Measurements from ENCODE around the gene FOXF1. TPM values are rescaled to one million over a fixed set of nuclear protein-coding genes. Genes with fewer than 3 reads are reported as not detected.

FOXF1 gene
- polyA plus RNA-seq, 3 donors: not detected

GRCh38 chr16:86505185-86505898 lies 5.0 kb upstream of the FOXF1 start:
- Mint-ChIP-seq H3K9me3 (peaks cover 0 to 28% (median 8%) of the 10 kb centered on the region in 7 donors), H3K27me3 (ENCODE audit: low read depth in 3 of 3) (peaks cover 88 to 99% (median 96%) of the 10 kb centered on the region in 3 donors), H3K36me3 (peaks cover 0 to 13% of the 10 kb centered on the region in 2 donors), H3K4me1 (peaks cover 17% of the 10 kb centered on the region), H3K27ac (no peak overlapping the region), H3K4me3 (peak overlapping the region in 1 of 2 donors; percentile 89)
- no peak overlapping the region for H3K27ac ChIP-seq (ENCODE audit: low read depth in 1 of 2, low read length in 2 of 2)
- H3K4me1 ChIP-seq (ENCODE audit: control insufficient read depth in 1 of 2, insufficient read depth in 2 of 2, low read length in 2 of 2): peaks cover 3 to 11% of the 10 kb centered on the region in 2 donors
- intact Hi-C loops (cut with micrococcal nuclease): no loop called here
- no peak overlapping the region for H3K9ac ChIP-seq (ENCODE audit: insufficient read depth, low read length, poor library complexity, severe bottlenecking)
- H4K20me1 ChIP-seq (ENCODE audit: insufficient read depth, low read length): no peaks in the 10 kb centered on the region
- no peak overlapping the region for H2AFZ ChIP-seq (ENCODE audit: insufficient read depth, low read depth, low read length, poor library complexity, severe bottlenecking)
- peaks cover 84 to 94% of the 10 kb centered on the region in 2 donors for H3K27me3 ChIP-seq (ENCODE audit: control insufficient read depth in 2 of 2, insufficient read depth in 2 of 2, low read length in 2 of 2)
- no peak overlapping the region for H3K4me3 ChIP-seq (replicated peaks in 1 of 3; ENCODE audit: low read depth in 2 of 3, low read length in 3 of 3)
- TF ChIP-seq CTCF (IDR thresholded peaks at IDR 0.05): no peak
- WGBS (ENCODE audit: insufficient coverage): 2% methylated on average over 58 of the region's 67 CpGs
- H3K4me2 ChIP-seq (replicated peaks; ENCODE audit: extremely low read depth, low read length, poor library complexity, severe bottlenecking): no peak overlapping the region
- H3K9me3 ChIP-seq (replicated peaks in 1 of 2; ENCODE audit: control insufficient read depth in 1 of 2, insufficient read depth in 1 of 2, low read length in 2 of 2): peaks cover 0 to 62% of the 10 kb centered on the region in 2 donors
- H3K79me2 ChIP-seq (ENCODE audit: insufficient read depth, low read length): no peaks in the 10 kb centered on the region
- DNase-seq: no peak
- H3K36me3 ChIP-seq (replicated peaks in 1 of 2; ENCODE audit: control insufficient read depth in 1 of 2, insufficient read depth in 2 of 2, low read length in 2 of 2): no peaks in the 10 kb centered on the region

- no peak for DNase-seq
- H3K27me3 ChIP-seq (ENCODE audit: control insufficient read depth in 2 of 2, insufficient read depth in 2 of 2, low read length in 2 of 2): peaks cover 78 to 91% of the 10 kb centered on the region in 2 donors
- H3K27me3 Mint-ChIP-seq (ENCODE audit: low read depth in 3 of 3): peaks cover 83 to 99% (median 91%) of the 10 kb centered on the region in 3 donors
- intact Hi-C loops (cut with micrococcal nuclease): no loop called here
- no peaks in the 10 kb centered on the region for H4K20me1 ChIP-seq (ENCODE audit: insufficient read depth, low read length)
- no peak for TF ChIP-seq CTCF (IDR thresholded peaks at IDR 0.05)
- no peak overlapping the region for H2AFZ ChIP-seq (ENCODE audit: insufficient read depth, low read depth, low read length, poor library complexity, severe bottlenecking)
- H3K27ac Mint-ChIP-seq: peak overlapping the region in 2 of 7 donors; percentile 15 to 24
- peaks cover 0 to 28% (median 7%) of the 10 kb centered on the region in 7 donors for H3K9me3 Mint-ChIP-seq
- H3K36me3 ChIP-seq (replicated peaks in 1 of 2; ENCODE audit: control insufficient read depth in 1 of 2, insufficient read depth in 2 of 2, low read length in 2 of 2): no peaks in the 10 kb centered on the region
- H3K4me3 Mint-ChIP-seq: peak overlapping the region in 1 of 2 donors; percentile 81
- H3K27ac ChIP-seq (ENCODE audit: low read depth in 1 of 2, low read length in 2 of 2): no peak overlapping the region
- peaks cover 20% of the 10 kb centered on the region for H3K4me1 Mint-ChIP-seq
- H3K4me2 ChIP-seq (replicated peaks; ENCODE audit: extremely low read depth, low read length, poor library complexity, severe bottlenecking): no peak overlapping the region
- H3K9me3 ChIP-seq (replicated peaks in 1 of 2; ENCODE audit: control insufficient read depth in 1 of 2, insufficient read depth in 1 of 2, low read length in 2 of 2): peaks cover 0 to 58% of the 10 kb centered on the region in 2 donors
- H3K36me3 Mint-ChIP-seq: peaks cover 0 to 13% of the 10 kb centered on the region in 2 donors
- peaks cover 5 to 11% of the 10 kb centered on the region in 2 donors for H3K4me1 ChIP-seq (ENCODE audit: control insufficient read depth in 1 of 2, insufficient read depth in 2 of 2, low read length in 2 of 2)
- no peak overlapping the region for H3K4me3 ChIP-seq (replicated peaks in 1 of 3; ENCODE audit: low read depth in 2 of 3, low read length in 3 of 3)
- H3K79me2 ChIP-seq (ENCODE audit: insufficient read depth, low read length): no peaks in the 10 kb centered on the region
- H3K9ac ChIP-seq (ENCODE audit: insufficient read depth, low read length, poor library complexity, severe bottlenecking): no peak overlapping the region
- WGBS (ENCODE audit: insufficient coverage): 16% methylated on average over 14 of the region's 27 CpGs
Measured at GRCh38 chr16:86505899-86506864, 4.1 kb upstream of the FOXF1 start.
